SHP77 treated with DMSO at 0.1 percent for 48 hours (cell line): ENCODE data around the gene MS4A6E.

Experiments used
- DNase-seq: peaks from one replicate; lab custom pipeline; 2025; lab: John Stamatoyannopoulos, UW

The MS4A6E gene

DNA sequence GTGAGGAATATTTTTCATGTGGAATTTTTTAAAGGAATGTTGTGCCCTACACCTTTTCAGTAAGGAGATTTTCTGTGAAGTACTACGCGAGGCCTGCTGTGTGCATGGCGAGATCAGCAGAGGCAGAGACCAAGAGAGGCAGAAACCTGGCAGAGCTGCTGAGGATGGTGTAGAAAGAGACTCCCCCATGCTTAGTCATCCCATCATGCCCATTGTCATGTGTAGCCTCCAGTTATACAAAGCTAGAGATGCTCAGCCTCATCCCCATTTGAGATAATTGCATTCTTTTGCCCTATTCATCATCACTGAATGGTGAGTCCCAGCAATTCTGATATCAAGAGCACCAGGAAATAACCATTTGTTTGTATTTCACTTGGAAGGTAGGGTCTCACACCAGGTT, 48.3 kb downstream of the MS4A6E start:
- no peak for DNase-seq

DNA sequence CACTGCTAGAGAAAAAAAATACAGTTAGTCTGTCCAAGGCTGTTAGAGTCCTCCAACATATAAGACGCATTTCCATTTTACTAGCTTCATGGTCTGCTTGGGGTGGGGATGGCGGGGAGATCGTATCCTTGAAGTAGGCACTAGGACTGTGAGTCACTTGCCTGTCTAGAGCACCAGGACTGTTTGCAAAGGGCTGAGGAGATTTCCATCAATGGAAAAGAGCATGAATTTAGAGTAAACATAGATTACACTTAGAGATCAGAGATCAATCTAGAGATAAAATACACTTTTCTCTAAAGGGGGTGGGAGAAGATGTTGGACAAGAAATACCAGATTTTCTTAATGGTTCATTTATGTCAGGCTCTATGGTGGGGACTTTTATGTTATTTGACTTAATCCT, 49.5 kb downstream of the MS4A6E start:
- no peak for DNase-seq

- no peak for DNase-seq
Measured at GRCh38 chr11:60377401-60378136, 50.5 kb downstream of the MS4A6E start.

- DNase-seq = no peak
Measured at GRCh38 chr11:60378354-60378753, 51.3 kb downstream of the MS4A6E start, which contains the start of gene MS4A7. Gene MS4A7, plus strand, starts transcription at chr11:60378532. Its CDS starts 4,610 bp downstream, at chr11:60383142.

- DNase-seq = no peak
Measured at GRCh38 chr11:60389279-60389910, 62.3 kb downstream of the MS4A6E start.

GRCh38 chr11:60390419-60390818, 63.4 kb downstream of the MS4A6E start:
- no peak for DNase-seq
